Mammary epithelial cell (primary cell): ENCODE data around the gene GALNT17.

Source experiments
- EZH2 ChIP-seq: IDR thresholded peaks from 2 replicates; pipeline ENCODE4 v1.6.1; 2012; ENCODE audit warnings: low read length, inconsistent platforms, borderline replicate concordance
- TF ChIP-seq, protein P1 (sequence below), 2 donors: IDR thresholded peaks in 1 of 2; conservative IDR thresholded peaks in 1 of 2; 2 replicates each; pipeline ENCODE4 v1.5.1; 2011 to 2012; ENCODE audit warnings: inconsistent platforms in 2 of 2, low read length in 2 of 2, mild to moderate bottlenecking in 2 of 2, control low read depth in 1 of 2, low read depth in 1 of 2; ENCODE audit not compliant: insufficient read depth in 1 of 2; ENCODE audit errors: extremely low read depth in 1 of 2

DNA sequence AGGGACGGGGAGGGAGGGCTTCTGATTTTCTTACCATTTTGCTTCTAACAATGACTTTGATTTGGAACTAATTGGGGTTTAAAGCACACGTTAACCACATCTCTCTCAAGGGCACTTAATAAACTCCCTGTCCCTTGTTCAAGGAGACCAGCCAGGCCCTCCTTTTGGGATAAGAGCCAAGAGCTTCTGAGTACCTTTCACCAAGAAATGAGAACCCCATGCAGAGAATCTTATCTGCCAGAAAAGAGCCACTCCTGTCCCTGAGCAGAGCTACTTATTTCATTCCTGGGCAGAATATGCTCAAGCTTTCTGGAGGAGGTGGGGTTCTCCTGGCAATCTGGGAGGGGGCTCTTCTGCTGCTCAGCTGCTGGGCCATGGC is 574.6 kb downstream of the GALNT17 start:
- no peak for TF ChIP-seq EZH2
- TF ChIP-seq, protein P1, sequence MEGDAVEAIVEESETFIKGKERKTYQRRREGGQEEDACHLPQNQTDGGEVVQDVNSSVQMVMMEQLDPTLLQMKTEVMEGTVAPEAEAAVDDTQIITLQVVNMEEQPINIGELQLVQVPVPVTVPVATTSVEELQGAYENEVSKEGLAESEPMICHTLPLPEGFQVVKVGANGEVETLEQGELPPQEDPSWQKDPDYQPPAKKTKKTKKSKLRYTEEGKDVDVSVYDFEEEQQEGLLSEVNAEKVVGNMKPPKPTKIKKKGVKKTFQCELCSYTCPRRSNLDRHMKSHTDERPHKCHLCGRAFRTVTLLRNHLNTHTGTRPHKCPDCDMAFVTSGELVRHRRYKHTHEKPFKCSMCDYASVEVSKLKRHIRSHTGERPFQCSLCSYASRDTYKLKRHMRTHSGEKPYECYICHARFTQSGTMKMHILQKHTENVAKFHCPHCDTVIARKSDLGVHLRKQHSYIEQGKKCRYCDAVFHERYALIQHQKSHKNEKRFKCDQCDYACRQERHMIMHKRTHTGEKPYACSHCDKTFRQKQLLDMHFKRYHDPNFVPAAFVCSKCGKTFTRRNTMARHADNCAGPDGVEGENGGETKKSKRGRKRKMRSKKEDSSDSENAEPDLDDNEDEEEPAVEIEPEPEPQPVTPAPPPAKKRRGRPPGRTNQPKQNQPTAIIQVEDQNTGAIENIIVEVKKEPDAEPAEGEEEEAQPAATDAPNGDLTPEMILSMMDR (conservative IDR thresholded peaks at IDR 0.05 in 1 of 2, IDR thresholded peaks at IDR 0.05 in 1 of 2; ENCODE audit: extremely low read depth in 1 of 2, insufficient read depth in 1 of 2, low read depth in 1 of 2, low read length in 2 of 2): no peak
